SK-MEL-5 (cell line): Measurements from ENCODE around the gene HOMER1. TPM values are rescaled to one million over a fixed set of nuclear protein-coding genes. Genes with fewer than 3 reads are reported as not detected.
"Not testable (repeated sequence)": the region's sequence is repeated elsewhere in the genome, so short reads cannot be mapped to it uniquely, and the experiment has no call there.

ENCODE experiments used
- DNase-seq: peaks from one replicate; pipeline ENCODE4 v3.0.0-alpha.2; 2016; ENCODE audit warnings: low read depth, low spot score
- in situ Hi-C: cut with HindIII; loops from 2 replicates; pipeline ENCODE4 v1.10.0; 2016; ENCODE audit warnings: low sequenced_read_pairs, high pct_unique_total_duplicates, low pct_unique_long_range_greater_than_20kb
- total RNA-seq: library from RNA; depleted of rRNA; stranded (reverse); fragments of >200 nt; shearing (Covaris generic); gene quantifications from 2 replicates; pipeline ENCODE4 v1.2.3, GENCODE V29; 2014

The HOMER1 gene
- total RNA-seq, 1 experiment from 2014 or later = 12.6 TPM

DNA sequence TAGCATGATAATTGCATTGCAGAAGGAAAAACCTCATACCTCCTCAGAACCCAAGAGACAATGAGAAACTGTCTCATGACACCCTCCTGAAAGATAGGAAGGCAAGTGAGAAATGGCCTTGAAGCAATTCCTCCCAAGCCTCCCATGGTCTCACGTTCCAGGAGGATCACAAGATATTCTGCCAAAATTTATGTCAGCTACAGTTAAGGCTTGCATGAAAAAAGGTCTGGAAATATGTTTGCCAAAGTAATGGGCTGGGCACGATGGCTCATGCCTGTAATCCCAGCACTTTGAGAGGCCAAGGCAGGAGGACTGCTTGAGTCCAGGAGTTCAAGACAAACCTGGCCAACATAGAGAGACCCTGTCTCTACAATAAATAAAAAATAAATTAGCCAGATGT is 12.6 kb upstream of the HOMER1 start:
- no peak for DNase-seq
- in situ Hi-C loops = no loop called here

DNA sequence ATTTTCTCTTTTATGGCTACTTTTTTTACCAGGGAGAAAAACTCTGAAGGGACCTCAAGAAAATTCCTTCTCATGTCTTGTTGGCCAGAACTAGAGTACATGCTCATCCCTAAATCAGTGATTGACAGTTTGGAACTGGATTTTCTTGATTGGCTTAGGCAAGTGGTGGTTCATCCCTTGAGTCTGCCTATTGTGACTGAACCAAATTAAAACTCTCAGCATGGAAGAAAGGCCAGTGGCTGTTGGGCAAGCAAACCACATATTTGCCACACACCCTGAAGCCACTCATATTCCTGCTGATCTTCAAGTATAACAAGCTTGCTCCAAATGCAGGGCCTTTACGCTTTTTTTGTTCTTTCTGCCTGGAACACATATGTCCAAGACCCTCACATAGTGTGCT is 7.2 kb upstream of the HOMER1 start:
- no peak for DNase-seq
- in situ Hi-C loops = no loop called here

DNA sequence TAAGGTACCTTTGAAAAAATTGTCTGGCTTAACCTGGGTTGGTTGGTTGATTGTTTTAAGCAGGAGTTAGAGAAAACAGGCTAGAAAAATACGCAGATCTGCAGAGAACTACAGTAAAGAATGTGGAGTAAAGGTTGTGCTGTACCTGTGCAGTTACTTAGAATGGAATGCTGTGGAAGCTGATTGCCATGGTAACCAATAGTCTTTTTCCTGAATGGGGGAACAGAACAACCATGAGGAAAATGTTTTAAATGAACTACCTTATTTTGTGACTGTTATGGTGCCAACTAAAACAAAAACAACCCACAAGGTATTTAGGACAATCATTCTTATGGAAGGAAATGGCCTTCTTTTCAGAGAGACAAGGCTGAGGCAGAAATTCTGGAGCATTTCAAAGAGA is 4.8 kb upstream of the HOMER1 start:
- in situ Hi-C loops = no loop called here
- no peak for DNase-seq

DNA sequence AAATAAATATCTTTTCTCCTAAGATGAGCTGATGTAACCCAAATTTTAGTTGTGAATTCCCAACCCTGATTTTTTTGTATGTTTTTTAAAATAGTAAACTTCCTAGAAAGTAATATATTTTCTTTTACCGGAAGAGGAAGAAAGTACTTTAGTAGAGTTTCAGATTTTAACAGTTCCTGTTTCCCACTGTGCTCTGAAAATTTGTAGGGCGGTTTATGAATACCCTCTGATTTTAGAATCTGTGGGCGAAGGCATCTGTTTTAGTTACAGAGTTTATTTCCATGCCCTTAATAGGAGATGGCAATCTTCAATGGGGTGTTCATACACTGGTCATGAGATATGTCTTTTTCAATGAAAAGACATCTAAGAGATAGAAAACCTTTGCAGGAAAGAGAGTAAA is 3.7 kb upstream of the HOMER1 start:
- in situ Hi-C loops = no loop called here
- DNase-seq = no peak

- DNase-seq = no peak
- in situ Hi-C loops = no loop called here
Observed at GRCh38 chr5:79516986-79517385, 3.1 kb upstream of the HOMER1 start.

- DNase-seq, in situ Hi-C loops: not testable (repeated sequence)
Observed at GRCh38 chr5:79516331-79516730, 2.4 kb upstream of the HOMER1 start.

- in situ Hi-C loops = no loop called here
- peak; percentile 87 for DNase-seq
Observed at GRCh38 chr5:79514391-79515105, 614 bp upstream of the HOMER1 start.

GRCh38 chr5:79513308-79513703 is 628 bp downstream of the HOMER1 start:
- in situ Hi-C loops = no loop called here
- DNase-seq = no peak

DNA sequence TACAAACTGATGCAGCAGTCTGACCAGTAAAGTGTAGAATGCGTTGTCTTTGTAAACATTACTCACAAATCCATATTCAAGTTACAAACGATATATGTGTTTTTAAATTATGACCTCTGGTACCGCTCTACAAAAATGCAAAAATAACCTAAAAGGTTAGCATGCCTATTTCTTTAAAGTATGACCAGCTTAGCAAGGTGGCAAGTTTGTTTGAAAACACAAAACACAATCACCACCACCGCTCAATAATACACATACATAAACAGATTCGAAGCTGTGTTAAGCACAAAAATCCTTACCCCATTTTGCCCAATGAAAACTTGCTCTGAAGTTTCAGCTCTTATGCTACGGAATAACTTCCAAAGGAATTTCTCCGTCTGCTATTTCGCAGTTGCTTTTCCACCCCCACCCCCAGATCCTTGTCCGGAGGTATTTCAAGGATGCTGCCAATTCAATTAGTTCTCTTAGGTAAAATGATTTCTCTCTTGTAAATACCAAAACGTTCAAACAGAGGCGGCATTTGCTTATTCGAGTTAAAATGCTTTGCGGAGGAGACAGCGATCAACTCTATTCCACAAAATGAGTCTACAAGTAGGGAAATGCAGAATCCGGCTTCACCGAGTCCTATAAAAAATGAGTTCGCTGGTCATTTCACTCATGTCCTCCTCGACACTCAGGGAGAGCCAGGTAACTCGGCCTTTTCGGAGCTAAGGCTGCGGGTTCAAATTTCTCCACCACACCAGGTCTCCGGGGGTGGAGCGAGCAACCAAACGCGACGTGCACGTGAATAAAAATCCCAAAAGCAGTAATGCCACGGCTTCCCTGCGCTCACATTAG is 1.2 kb downstream of the HOMER1 start:
- in situ Hi-C loops = no loop called here
- peak; percentile 7 for DNase-seq

DNA sequence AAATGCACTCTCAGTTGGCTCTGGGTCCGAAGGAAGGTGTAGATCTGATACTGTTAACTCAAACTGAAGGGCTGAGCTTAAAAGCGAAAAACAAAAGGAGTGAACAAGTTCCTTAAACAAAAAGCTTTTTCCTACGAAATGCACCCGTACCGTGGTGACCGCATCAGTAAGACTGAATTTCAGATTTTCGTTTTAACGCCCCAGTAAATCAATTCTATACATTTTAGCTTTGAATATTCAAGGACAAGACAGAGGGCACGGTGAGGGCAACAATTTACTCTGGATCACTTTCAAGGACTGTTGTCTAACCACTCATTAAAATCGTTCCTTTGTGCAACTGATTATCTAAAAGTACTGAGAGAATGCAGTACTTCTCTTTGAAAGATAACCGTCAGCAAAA is 1.9 kb downstream of the HOMER1 start:
- no peak for DNase-seq
- in situ Hi-C loops = no loop called here

GRCh38 chr5:79510638-79511037 is 3.3 kb downstream of the HOMER1 start:
- DNase-seq = no peak
- in situ Hi-C loops = no loop called here

DNA sequence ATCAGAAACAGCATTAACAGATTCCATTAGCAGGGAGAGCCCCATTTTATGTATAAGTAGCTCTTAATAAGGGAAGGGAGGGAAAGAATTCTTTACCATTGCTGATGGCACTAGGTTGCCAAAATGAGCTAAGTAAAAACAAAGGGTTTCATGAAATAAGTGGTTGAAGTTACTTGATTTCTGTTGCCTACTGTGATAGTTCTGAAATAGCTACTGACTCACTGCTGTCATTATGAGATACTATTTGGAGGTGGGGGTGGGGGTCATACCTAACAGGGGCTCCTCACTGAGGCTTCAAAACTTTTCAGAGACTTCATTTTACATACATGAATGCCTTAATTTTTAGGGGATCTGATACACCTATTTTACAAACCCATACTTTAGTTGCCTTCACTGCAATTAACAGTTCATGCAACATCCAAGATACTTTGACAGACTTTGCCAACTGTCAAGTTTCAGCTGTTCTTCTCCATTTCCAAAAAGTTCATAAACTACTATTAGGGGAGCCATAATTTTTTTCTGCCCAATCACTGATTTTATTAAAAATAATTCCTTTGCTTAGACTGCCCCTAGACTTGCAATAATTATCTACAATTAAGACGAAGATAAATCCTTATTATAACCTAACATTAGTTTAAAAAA is 4.6 kb downstream of the HOMER1 start:
- in situ Hi-C loops = no loop called here
- DNase-seq = no peak

- DNase-seq = no peak
- in situ Hi-C loops = no loop called here
Observed at GRCh38 chr5:79508794-79509193, 5.1 kb downstream of the HOMER1 start.

GRCh38 chr5:79508354-79508753 is 5.6 kb downstream of the HOMER1 start:
- in situ Hi-C loops = no loop called here
- DNase-seq = no peak

- DNase-seq = no peak
- in situ Hi-C loops = no loop called here
Observed at GRCh38 chr5:79507251-79508205, 6.4 kb downstream of the HOMER1 start.

DNA sequence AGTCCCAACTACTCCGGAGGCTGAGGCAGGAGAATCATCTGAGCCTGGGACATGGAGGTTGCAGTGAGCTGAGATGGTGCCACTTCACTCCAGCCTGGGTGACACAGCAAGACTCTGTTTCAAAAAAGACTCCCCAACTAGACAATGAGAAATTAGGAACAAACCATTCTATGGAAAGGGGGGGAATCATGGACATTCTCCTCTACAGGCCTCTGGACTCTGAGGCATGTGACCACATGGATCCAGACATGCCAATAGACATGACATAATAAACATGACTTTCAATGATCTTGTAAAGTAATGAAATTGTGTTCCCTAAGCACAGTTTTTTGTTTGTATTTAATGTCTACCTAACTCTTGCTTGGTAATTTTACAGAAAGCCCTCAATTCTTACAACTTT is 8.8 kb downstream of the HOMER1 start:
- DNase-seq = peak; percentile 12
- in situ Hi-C loops = no loop called here

DNA sequence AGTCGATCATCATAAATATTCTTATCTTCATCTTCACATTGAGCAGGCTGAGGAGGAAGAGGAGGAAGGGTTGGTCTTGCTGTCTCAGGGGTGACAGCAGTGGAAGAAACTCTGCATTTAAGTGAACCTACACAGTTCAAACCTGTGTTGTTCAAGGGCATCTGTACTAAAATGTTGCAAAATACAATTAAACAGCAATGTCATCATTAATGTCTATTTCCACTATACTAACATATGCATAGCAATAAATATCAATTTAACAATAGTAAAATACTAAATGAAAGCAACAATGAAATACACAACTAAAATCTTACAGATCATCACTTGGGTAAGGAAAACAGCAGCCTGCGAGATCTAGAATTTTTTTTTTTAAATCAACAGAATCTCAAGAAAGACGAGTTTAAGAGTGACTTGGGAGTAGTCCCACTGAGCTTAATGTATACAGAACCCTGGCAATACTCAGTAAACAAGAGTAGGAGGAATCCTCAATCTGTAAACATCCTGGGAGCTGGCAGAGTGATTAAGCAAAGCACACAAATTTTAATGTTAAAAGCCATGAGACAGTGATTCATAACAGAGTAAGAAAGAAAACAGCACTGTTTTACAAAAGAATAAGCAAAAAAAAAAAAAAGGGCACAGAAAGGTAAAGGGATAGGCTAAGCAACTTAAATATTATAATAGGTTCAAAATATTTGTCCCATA is 10.0 kb downstream of the HOMER1 start:
- in situ Hi-C loops = no loop called here
- peak; percentile 16 for DNase-seq
